Fibroblast of mammary gland (primary cell): Measurements from ENCODE around the gene AMBRA1.
A peak's percentile ranks its signal among the peaks of the same experiment; 100 is the strongest.

Source experiments
- DNase-seq: peaks from one replicate; pipeline ENCODE4 v3.0.0-alpha.2; 2010; ENCODE audit warnings: low read depth
- H3K4me3 ChIP-seq: 2 replicates; pipeline ENCODE4 v1.5.1; 2011; ENCODE audit warnings: low read depth, mild to moderate bottlenecking, low read length, moderate library complexity; ENCODE audit not compliant: control insufficient read depth
- TF ChIP-seq, protein P1 (sequence below): conservative IDR thresholded peaks from 2 replicates; pipeline ENCODE4 v1.5.1; 2011; ENCODE audit warnings: low read depth, low read length, inconsistent platforms; ENCODE audit not compliant: control insufficient read depth, insufficient read depth

Gene AMBRA1

DNA sequence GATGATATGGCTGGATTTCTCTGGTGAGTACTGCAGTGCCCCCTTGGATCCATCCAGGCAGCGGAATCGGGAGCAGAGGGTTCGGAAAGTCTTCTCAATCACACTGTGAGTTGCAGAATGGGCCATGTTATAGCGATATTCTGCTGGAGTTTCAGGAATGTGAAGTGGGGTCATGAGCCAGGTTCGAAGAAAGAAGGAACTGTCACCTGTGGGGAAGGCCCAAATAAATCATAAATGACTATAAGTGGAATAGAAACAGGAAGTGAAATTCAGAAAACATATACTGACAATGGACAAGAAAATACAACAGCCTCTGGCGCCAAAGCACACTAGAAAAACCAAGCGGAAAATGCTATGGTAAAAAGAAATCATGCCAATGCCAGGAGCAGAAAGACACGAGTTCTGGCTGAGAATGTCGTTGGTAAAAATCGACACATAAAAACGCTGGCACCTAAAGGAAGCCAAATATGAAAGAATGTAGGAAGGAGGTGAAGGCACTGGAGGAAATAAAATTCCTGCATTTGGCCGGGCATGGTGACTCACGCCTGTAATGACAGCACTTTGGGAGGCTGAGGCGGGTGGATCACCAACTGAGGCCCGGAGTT, 10.0 kb upstream of the AMBRA1 start:
- DNase-seq, result no peak
- H3K4me3 ChIP-seq, result no peak overlapping the region
- TF ChIP-seq, protein P1, sequence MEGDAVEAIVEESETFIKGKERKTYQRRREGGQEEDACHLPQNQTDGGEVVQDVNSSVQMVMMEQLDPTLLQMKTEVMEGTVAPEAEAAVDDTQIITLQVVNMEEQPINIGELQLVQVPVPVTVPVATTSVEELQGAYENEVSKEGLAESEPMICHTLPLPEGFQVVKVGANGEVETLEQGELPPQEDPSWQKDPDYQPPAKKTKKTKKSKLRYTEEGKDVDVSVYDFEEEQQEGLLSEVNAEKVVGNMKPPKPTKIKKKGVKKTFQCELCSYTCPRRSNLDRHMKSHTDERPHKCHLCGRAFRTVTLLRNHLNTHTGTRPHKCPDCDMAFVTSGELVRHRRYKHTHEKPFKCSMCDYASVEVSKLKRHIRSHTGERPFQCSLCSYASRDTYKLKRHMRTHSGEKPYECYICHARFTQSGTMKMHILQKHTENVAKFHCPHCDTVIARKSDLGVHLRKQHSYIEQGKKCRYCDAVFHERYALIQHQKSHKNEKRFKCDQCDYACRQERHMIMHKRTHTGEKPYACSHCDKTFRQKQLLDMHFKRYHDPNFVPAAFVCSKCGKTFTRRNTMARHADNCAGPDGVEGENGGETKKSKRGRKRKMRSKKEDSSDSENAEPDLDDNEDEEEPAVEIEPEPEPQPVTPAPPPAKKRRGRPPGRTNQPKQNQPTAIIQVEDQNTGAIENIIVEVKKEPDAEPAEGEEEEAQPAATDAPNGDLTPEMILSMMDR, result no peak

DNA sequence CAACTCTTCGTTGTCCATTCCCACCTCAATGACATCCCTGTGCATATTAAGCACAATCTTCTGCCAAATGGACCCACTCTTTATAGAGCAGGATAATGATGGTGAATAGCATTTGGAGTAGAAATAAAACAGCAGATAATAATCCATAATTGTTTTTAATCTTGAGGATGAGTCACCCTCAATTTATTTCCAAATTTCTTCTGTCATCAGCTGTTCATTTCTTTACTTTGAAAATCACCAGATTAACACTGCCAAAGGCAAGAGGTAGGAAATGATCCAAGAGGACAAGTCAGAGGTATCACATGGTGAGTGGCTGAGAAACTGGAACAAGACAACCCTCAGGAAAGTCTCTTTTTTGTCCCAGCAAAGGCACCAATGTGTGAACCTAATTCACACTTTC, 7.3 kb upstream of the AMBRA1 start:
- no peak overlapping the region for H3K4me3 ChIP-seq
- peak; percentile 59 for DNase-seq
- TF ChIP-seq, protein P1, result no peak

DNA sequence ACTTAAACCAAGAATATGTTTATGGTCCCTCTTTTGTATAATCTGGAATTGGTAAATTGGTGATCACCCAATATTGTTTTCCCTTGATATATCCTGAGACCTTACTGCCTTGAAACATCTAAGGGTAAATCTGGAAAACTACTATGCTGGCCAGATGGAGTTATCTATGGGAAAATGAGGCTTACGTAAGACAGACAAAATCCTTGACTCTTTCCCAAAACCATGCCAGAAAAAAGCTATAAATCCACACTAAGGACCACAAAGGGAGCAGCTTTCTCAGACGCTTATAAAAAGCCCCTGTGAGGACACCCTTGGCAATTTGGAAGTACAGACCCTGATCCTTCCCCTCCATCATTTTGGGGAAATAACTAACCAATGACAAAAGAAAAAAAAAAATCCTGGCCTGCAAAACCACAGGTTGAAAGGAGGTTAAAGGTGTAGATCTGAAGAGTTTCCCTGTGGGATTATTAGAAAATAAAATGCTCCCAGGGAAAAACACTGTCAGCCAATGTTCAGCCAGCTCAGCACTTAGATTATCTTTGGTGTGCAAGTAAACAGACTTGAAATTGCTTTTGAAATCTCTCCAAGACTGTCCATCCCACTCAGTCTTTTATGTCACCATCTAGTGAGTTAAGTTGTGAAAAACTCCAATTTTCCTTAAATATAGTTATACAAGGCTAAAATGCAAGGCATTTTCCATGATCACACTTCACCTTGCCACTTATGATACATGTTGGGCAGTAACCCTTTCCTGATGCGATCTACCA, 6.6 kb upstream of the AMBRA1 start:
- TF ChIP-seq, protein P1, result no peak
- peak; percentile 56 for DNase-seq

DNA sequence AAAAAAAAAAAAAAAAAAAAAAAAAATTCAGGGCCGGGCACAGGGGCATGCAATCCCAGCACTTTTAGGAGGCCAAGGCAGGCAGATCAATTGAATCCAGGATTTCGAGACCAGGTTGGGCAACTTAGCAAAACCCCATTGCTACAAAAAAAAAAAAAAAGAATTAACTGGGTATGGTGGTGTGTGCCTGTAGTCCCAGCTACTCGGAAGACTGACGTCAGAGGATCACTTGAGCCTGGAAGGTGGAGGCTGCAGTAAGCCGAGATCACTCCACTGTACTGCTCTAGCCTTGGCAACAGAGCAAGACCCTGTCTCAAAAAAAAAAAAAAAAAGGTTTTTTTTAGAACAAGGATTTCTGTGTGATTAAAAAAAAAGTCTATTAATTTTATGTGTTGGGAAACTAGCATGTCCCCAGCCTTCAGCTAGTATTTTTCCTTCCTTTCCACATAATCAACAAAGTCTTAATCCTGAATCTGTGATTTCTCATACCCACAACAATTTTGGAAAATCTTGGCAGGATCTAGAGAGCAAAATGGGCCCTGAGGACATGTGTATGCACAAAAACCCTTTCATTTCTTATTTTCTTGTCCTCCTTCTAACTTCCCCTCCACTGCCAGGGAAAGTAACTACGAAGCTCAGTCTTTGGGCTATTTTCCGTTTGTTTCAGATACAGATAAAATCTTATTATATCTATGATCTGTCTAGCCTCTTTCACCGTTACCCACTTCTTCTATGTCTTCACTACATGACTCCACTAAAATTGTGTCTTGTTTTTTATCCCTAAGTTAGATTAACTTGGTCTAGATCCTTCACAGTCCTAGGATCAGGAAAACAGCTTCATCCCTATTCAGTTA, 5.7 kb upstream of the AMBRA1 start:
- TF ChIP-seq, protein P1, result no peak
- H3K4me3 ChIP-seq, result no peak overlapping the region
- peak; percentile 48 for DNase-seq

More for the DNA sequence above, 6.6 kb upstream of the AMBRA1 start:
- H3K4me3 ChIP-seq, result no peak overlapping the region

DNA sequence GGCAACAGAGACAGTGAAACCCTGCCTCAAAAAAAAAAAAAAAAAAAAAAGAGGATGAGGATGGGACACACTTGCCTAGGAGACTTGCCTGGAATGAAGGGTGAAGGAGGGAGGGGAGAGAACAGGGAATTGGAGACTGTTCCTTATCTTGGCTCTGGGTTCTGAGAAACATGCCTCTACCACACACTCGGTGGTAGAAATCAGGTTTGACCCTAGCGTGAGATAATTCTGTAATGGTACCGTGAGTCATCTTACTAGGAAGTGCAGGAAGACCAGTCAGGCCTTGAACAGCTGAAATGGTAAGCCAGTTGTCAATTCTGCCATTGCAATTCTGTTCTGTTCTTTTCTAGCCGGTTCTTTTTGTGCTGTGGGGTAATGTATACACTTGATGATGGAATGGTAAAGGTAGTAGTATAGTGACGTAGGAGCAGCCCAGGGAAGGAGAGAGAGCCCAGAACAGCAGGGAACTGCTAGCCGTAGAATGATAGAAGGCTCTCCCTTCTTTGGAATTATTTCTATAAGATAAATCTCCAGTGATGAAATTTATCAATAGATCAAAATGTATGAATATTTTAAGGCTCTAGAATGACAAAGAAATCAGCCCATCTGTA, 3.9 kb upstream of the AMBRA1 start:
- no peak overlapping the region for H3K4me3 ChIP-seq
- DNase-seq, result peak; percentile 40
- TF ChIP-seq, protein P1, result no peak

DNA sequence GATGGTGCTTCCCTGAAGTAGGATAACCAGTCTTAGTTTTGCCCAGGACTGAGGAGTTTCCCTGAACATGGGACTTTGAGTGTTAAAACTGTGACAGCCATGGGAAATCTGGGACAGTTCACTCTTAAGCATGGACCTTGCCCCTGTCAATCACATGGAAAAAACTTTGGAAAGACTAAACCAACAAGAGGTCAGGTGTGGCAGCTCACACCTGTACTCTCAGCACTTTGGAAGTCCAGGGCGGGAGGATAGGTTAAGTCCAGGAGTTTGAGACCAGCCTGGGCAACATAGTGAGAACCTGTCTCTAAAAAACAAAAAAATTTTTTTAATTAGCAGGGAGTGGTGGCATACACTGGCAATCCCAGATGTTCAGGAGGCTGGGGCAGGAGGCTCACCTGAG, 3.3 kb upstream of the AMBRA1 start:
- H3K4me3 ChIP-seq, result no peak overlapping the region
- TF ChIP-seq, protein P1, result no peak
- DNase-seq, result no peak
